SJSA1 (cell line): Measurements from ENCODE around the gene AMBP. TPM values are rescaled to one million over a fixed set of nuclear protein-coding genes. Genes with fewer than 3 reads are reported as not detected.
"Not testable (repeated sequence)": the region's sequence is repeated elsewhere in the genome, so short reads cannot be mapped to it uniquely, and the experiment has no call there.

Experiments
- DNase-seq, 2 experiments: peaks; one replicate each; pipeline ENCODE4 v3.0.0-alpha.2; 2015 to 2020; ENCODE audit warnings: low spot score in 2 of 2, low read depth in 1 of 2
- H3K27ac ChIP-seq: fragments of 250-450 bp; sonication (Bioruptor Pico); 2 replicates; pipeline ENCODE4 v1.5.1; 2020; ENCODE audit warnings: mild to moderate bottlenecking, moderate library complexity
- H3K27me3 ChIP-seq: fragments of 250-450 bp; sonication (Bioruptor Pico); replicated peaks from 2 replicates; pipeline ENCODE4 v1.5.1; 2020; ENCODE audit warnings: mild to moderate bottlenecking, moderate library complexity
- H3K36me3 ChIP-seq: fragments of 250-450 bp; sonication (Bioruptor Pico); 2 replicates; pipeline ENCODE4 v1.5.1; 2020; ENCODE audit warnings: mild to moderate bottlenecking
- H3K4me1 ChIP-seq: fragments of 250-450 bp; sonication (Bioruptor Pico); replicated peaks from 2 replicates; pipeline ENCODE4 v1.6.1; 2021; ENCODE audit warnings: mild to moderate bottlenecking
- H3K4me3 ChIP-seq: fragments of 250-450 bp; sonication (Bioruptor Pico); 2 replicates; pipeline ENCODE4 v1.5.1; 2020; ENCODE audit warnings: mild to moderate bottlenecking
- H3K9me3 ChIP-seq: fragments of 250-450 bp; sonication (Bioruptor Pico); replicated peaks from 2 replicates; pipeline ENCODE4 v1.5.1; 2020; ENCODE audit warnings: mild to moderate bottlenecking
- total RNA-seq: library from RNA; depleted of rRNA; stranded (reverse); fragments of >200 nt; shearing (Covaris generic); gene quantifications from 2 replicates; pipeline ENCODE4 v1.2.3, GENCODE V29; 2014

AMBP gene
- total RNA-seq, 1 experiment from 2014 or later, result 0.37 TPM

- DNase-seq, result peak in 1 of 2 experiments; percentile 22
Observed at GRCh38 chr9:114051281-114051680, 26.8 kb downstream of the AMBP start.

GRCh38 chr9:114050646-114051045 is 27.5 kb downstream of the AMBP start:
- Histone ChIP-seq H3K27ac (no peak overlapping the region), H3K4me3 (no peak overlapping the region), H3K4me1 (no peaks in the 10 kb centered on the region), H3K36me3 (peaks cover 33% of the 10 kb centered on the region), H3K27me3 (no peaks in the 10 kb centered on the region), H3K9me3 (no peaks in the 10 kb centered on the region)
- DNase-seq, result peak in 1 of 2 experiments; percentile 12

More at GRCh38 chr9:114051281-114051680, 26.8 kb downstream of the AMBP start:
- Histone ChIP-seq H3K36me3 (peaks cover 33% of the 10 kb centered on the region), H3K4me3 (no peak overlapping the region), H3K4me1 (no peaks in the 10 kb centered on the region), H3K9me3 (no peaks in the 10 kb centered on the region), H3K27ac (no peak overlapping the region), H3K27me3 (no peaks in the 10 kb centered on the region)

GRCh38 chr9:114050226-114050568 is 27.9 kb downstream of the AMBP start:
- DNase-seq, result peak in 1 of 2 experiments; percentile 10
- Histone ChIP-seq H3K4me1 (no peaks in the 10 kb centered on the region), H3K36me3 (peaks cover 34% of the 10 kb centered on the region), H3K4me3 (no peak overlapping the region), H3K27ac (no peak overlapping the region), H3K9me3 (no peaks in the 10 kb centered on the region), H3K27me3 (no peaks in the 10 kb centered on the region)

- Histone ChIP-seq H3K4me3 (no peak overlapping the region), H3K27ac (no peak overlapping the region), H3K36me3 (peaks cover 36% of the 10 kb centered on the region), H3K27me3 (no peaks in the 10 kb centered on the region), H3K4me1 (no peaks in the 10 kb centered on the region), H3K9me3 (no peaks in the 10 kb centered on the region)
- DNase-seq, result peak in 1 of 2 experiments; percentile 28
Observed at GRCh38 chr9:114049441-114050225, 28.5 kb downstream of the AMBP start.

GRCh38 chr9:114048533-114049415 is 29.3 kb downstream of the AMBP start:
- Histone ChIP-seq H3K9me3 (no peaks in the 10 kb centered on the region), H3K36me3 (peaks cover 36% of the 10 kb centered on the region), H3K4me3 (no peak overlapping the region), H3K4me1 (no peaks in the 10 kb centered on the region), H3K27ac (no peak overlapping the region), H3K27me3 (no peaks in the 10 kb centered on the region)
- peak in 1 of 2 experiments; percentile 30 for DNase-seq

- no peak overlapping the region for H3K27ac ChIP-seq
- H3K36me3 ChIP-seq, result peaks cover 36% of the 10 kb centered on the region
- H3K27me3 ChIP-seq, result no peaks in the 10 kb centered on the region
- no peak overlapping the region for H3K4me3 ChIP-seq
- no peaks in the 10 kb centered on the region for H3K9me3 ChIP-seq
- DNase-seq, result peak in 1 of 2 experiments; percentile 38
- no peaks in the 10 kb centered on the region for H3K4me1 ChIP-seq
Observed at GRCh38 chr9:114047717-114048116, 30.4 kb downstream of the AMBP start.

GRCh38 chr9:114046875-114047274 is 31.2 kb downstream of the AMBP start:
- Histone ChIP-seq H3K4me1 (no peaks in the 10 kb centered on the region), H3K27ac (no peak overlapping the region), H3K36me3 (peaks cover 36% of the 10 kb centered on the region), H3K27me3 (no peaks in the 10 kb centered on the region), H3K4me3 (no peak overlapping the region), H3K9me3 (no peaks in the 10 kb centered on the region)
- DNase-seq, result no peak

- Histone ChIP-seq H3K36me3 (peaks cover 36% of the 10 kb centered on the region), H3K4me1 (no peaks in the 10 kb centered on the region), H3K27ac (no peak overlapping the region), H3K9me3 (no peaks in the 10 kb centered on the region), H3K4me3 (no peak overlapping the region), H3K27me3 (no peaks in the 10 kb centered on the region)
- no peak for DNase-seq
Observed at GRCh38 chr9:114046237-114046755, 31.8 kb downstream of the AMBP start.

GRCh38 chr9:114043660-114044059 is 34.4 kb downstream of the AMBP start:
- H3K4me3 ChIP-seq, H3K27ac ChIP-seq, DNase-seq, H3K9me3 ChIP-seq, H3K27me3 ChIP-seq, H3K4me1 ChIP-seq: not testable (repeated sequence)
- H3K36me3 ChIP-seq, result peaks cover 20% of the 10 kb centered on the region

GRCh38 chr9:114039484-114039883 is 38.6 kb downstream of the AMBP start:
- no peaks in the 10 kb centered on the region for H3K4me1 ChIP-seq
- H3K4me3 ChIP-seq, result no peak overlapping the region
- H3K27me3 ChIP-seq, result no peaks in the 10 kb centered on the region
- no peak overlapping the region for H3K27ac ChIP-seq
- peaks cover 26% of the 10 kb centered on the region for H3K36me3 ChIP-seq
- no peaks in the 10 kb centered on the region for H3K9me3 ChIP-seq
- peak in 1 of 2 experiments; percentile 8 for DNase-seq

GRCh38 chr9:114038724-114039313 is 39.3 kb downstream of the AMBP start:
- Histone ChIP-seq H3K9me3 (no peaks in the 10 kb centered on the region), H3K27ac (no peak overlapping the region), H3K36me3 (peaks cover 29% of the 10 kb centered on the region), H3K4me3 (no peak overlapping the region), H3K27me3 (no peaks in the 10 kb centered on the region), H3K4me1 (no peaks in the 10 kb centered on the region)
- DNase-seq, result peak in 1 of 2 experiments; percentile 25

GRCh38 chr9:114037961-114038723 is 40.0 kb downstream of the AMBP start:
- Histone ChIP-seq H3K4me3 (no peak overlapping the region), H3K27ac (no peak overlapping the region), H3K9me3 (no peaks in the 10 kb centered on the region), H3K4me1 (no peaks in the 10 kb centered on the region), H3K36me3 (peaks cover 34% of the 10 kb centered on the region), H3K27me3 (no peaks in the 10 kb centered on the region)
- peak in 1 of 2 experiments; percentile 15 for DNase-seq

- Histone ChIP-seq H3K27me3 (no peaks in the 10 kb centered on the region), H3K27ac (no peak overlapping the region), H3K9me3 (no peaks in the 10 kb centered on the region), H3K4me3 (no peak overlapping the region), H3K4me1 (no peaks in the 10 kb centered on the region), H3K36me3 (peaks cover 41% of the 10 kb centered on the region)
- DNase-seq, result no peak
Observed at GRCh38 chr9:114037249-114037648, 40.9 kb downstream of the AMBP start.
